Measurements from ENCODE around the gene ARRDC4. TPM values are rescaled to one million over a fixed set of nuclear protein-coding genes. Genes with fewer than 3 reads are reported as not detected.
"Not testable (repeated sequence)": the region's sequence is repeated elsewhere in the genome, so short reads cannot be mapped to it uniquely, and the experiment has no call there.

ARRDC4 gene
- polyA plus RNA-seq, 1 of the 3 experiments (the other 2 are of a cell fraction): 2.3 TPM

- TF ChIP-seq, protein P1, sequence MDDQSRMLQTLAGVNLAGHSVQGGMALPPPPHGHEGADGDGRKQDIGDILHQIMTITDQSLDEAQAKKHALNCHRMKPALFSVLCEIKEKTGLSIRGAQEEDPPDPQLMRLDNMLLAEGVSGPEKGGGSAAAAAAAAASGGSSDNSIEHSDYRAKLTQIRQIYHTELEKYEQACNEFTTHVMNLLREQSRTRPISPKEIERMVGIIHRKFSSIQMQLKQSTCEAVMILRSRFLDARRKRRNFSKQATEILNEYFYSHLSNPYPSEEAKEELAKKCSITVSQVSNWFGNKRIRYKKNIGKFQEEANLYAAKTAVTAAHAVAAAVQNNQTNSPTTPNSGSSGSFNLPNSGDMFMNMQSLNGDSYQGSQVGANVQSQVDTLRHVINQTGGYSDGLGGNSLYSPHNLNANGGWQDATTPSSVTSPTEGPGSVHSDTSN (IDR thresholded peaks at IDR 0.05): no peak
- TF ChIP-seq, protein P2, sequence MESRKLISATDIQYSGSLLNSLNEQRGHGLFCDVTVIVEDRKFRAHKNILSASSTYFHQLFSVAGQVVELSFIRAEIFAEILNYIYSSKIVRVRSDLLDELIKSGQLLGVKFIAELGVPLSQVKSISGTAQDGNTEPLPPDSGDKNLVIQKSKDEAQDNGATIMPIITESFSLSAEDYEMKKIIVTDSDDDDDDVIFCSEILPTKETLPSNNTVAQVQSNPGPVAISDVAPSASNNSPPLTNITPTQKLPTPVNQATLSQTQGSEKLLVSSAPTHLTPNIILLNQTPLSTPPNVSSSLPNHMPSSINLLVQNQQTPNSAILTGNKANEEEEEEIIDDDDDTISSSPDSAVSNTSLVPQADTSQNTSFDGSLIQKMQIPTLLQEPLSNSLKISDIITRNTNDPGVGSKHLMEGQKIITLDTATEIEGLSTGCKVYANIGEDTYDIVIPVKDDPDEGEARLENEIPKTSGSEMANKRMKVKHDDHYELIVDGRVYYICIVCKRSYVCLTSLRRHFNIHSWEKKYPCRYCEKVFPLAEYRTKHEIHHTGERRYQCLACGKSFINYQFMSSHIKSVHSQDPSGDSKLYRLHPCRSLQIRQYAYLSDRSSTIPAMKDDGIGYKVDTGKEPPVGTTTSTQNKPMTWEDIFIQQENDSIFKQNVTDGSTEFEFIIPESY (IDR thresholded peaks at IDR 0.05; ENCODE audit: borderline replicate concordance, low read depth): no peak
- TF ChIP-seq MXI1 (IDR thresholded peaks at IDR 0.05; ENCODE audit: low read depth, low read length): no peak
- no peak for TF ChIP-seq EZH2phosphoT487 (IDR thresholded peaks at IDR 0.05; ENCODE audit: borderline replicate concordance, low read depth)
- TF ChIP-seq MEF2A (IDR thresholded peaks at IDR 0.05; ENCODE audit: borderline replicate concordance, low read depth): no peak
- no peak for TF ChIP-seq REST (IDR thresholded peaks at IDR 0.05; ENCODE audit: low read depth, low read length)
These were observed 23.7 kb downstream of the ARRDC4 start (continued) for GRCh38 chr15:97984157-97984556.

GRCh38 chr15:97985979-97986378, 25.5 kb downstream of the ARRDC4 start:
- 19% methylated on average over 2 of the region's 2 CpGs for WGBS (ENCODE audit: low lambda C conversion rate)
- H3K79me2 ChIP-seq (ENCODE audit: insufficient read depth); CTCF ChIA-PET; H3K27me3 ChIP-seq (ENCODE audit: insufficient read depth); H3F3A ChIP-seq (replicated peaks; ENCODE audit: insufficient read depth); H3K9me2 ChIP-seq; DNase-seq; H4K20me1 ChIP-seq (ENCODE audit: insufficient read depth); H3K9ac ChIP-seq; H3K36me3 ChIP-seq (replicated peaks in 1 of 2; ENCODE audit: control insufficient read depth in 1 of 2, insufficient read depth in 2 of 2, low read length in 1 of 2); POLR2A ChIA-PET; H3K9me3 ChIP-seq; H3K4me1 ChIP-seq (ENCODE audit: control insufficient read depth in 1 of 2, insufficient read depth in 2 of 2, low read depth in 1 of 2, low read length in 1 of 2); H3K4me3 ChIP-seq (ENCODE audit: low read depth in 2 of 2, low read length in 1 of 2); H3K4me2 ChIP-seq; H2AFZ ChIP-seq (ENCODE audit: low read depth); H3K27ac ChIP-seq (ENCODE audit: low read depth in 2 of 2, low read length in 1 of 2): not testable (repeated sequence)

GRCh38 chr15:97986781-97987180, 26.3 kb downstream of the ARRDC4 start:
- POLR2A ChIA-PET: no interaction called here
- no peak overlapping the region for H3K4me2 ChIP-seq
- no peaks in the 10 kb centered on the region for H3K9me2 ChIP-seq
- no peaks in the 10 kb centered on the region for H3K36me3 ChIP-seq (replicated peaks in 1 of 2; ENCODE audit: control insufficient read depth in 1 of 2, insufficient read depth in 2 of 2, low read length in 1 of 2)
- no peaks in the 10 kb centered on the region for H3K4me1 ChIP-seq (ENCODE audit: control insufficient read depth in 1 of 2, insufficient read depth in 2 of 2, low read depth in 1 of 2, low read length in 1 of 2)
- no peaks in the 10 kb centered on the region for H3K79me2 ChIP-seq (ENCODE audit: insufficient read depth)
- H3K4me3 ChIP-seq (ENCODE audit: low read depth in 2 of 2, low read length in 1 of 2): no peak overlapping the region
- no peak overlapping the region for H3K9ac ChIP-seq
- no peaks in the 10 kb centered on the region for H3K27me3 ChIP-seq (ENCODE audit: insufficient read depth)
- no peaks in the 10 kb centered on the region for H4K20me1 ChIP-seq (ENCODE audit: insufficient read depth)
- H2AFZ ChIP-seq (ENCODE audit: low read depth): no peak overlapping the region
- H3K9me3 ChIP-seq: no peaks in the 10 kb centered on the region
- WGBS (ENCODE audit: low lambda C conversion rate): 53% methylated on average over 2 of the region's 2 CpGs
- no peaks in the 10 kb centered on the region for H3F3A ChIP-seq (replicated peaks; ENCODE audit: insufficient read depth)
- CTCF ChIA-PET: interaction anchor here (1.3 kb wide), 1 partner anchor 88 kb away, joined by 3 read pairs; no protein-coding TSS in a partner anchor
- no peak for DNase-seq
- TF ChIP-seq MXI1 (IDR thresholded peaks at IDR 0.05; ENCODE audit: low read depth, low read length) (no peak), ELF1 (IDR thresholded peaks at IDR 0.05) (no peak), EZH2phosphoT487 (IDR thresholded peaks at IDR 0.05; ENCODE audit: borderline replicate concordance, low read depth) (no peak), RFX5 (IDR thresholded peaks at IDR 0.05; ENCODE audit: low read length) (no peak), RCOR1 (IDR thresholded peaks at IDR 0.05; ENCODE audit: low read length) (no peak), YY1 (IDR thresholded peaks at IDR 0.05; ENCODE audit: low read depth) (no peak), MAX (IDR thresholded peaks at IDR 0.05; ENCODE audit: low read depth) (no peak), RXRA (IDR thresholded peaks at IDR 0.05; ENCODE audit: borderline replicate concordance, low read depth) (no peak)
- no peak overlapping the region for H3K27ac ChIP-seq (ENCODE audit: low read depth in 2 of 2, low read length in 1 of 2)
